Stimulated activated CD4-positive, alpha-beta T cell treated with anti-CD3 and anti-CD28 coated beads, Interleukin-1b, Interleukin-23, amount 100 ng/mL, for 48 hours (primary cell): ENCODE results near the gene KNOP1.
"Not testable (repeated sequence)": the region's sequence is repeated elsewhere in the genome, so short reads cannot be mapped to it uniquely, and the experiment has no call there.

Source experiments
- DNase-seq: peaks from one replicate; pipeline ENCODE4 v3.0.0-alpha.2; 2020

Gene KNOP1

GRCh38 chr16:19741354-19741753, 23.3 kb upstream of the KNOP1 start:
- no peak for DNase-seq

- no peak for DNase-seq
These were observed 19.4 kb upstream of the KNOP1 start for GRCh38 chr16:19737306-19738038.

- DNase-seq, result no peak
These were observed 17.2 kb upstream of the KNOP1 start for GRCh38 chr16:19735074-19735867.

- no peak for DNase-seq
These were observed 15.5 kb upstream of the KNOP1 start for GRCh38 chr16:19733551-19733950.

GRCh38 chr16:19728636-19728965, 10.6 kb upstream of the KNOP1 start:
- no peak for DNase-seq

GRCh38 chr16:19722981-19723380, 5.0 kb upstream of the KNOP1 start:
- DNase-seq, result no peak

- DNase-seq, result no peak
These were observed 4.4 kb upstream of the KNOP1 start for GRCh38 chr16:19722269-19722952.

GRCh38 chr16:19718624-19718965, 568 bp upstream of the KNOP1 start:
- DNase-seq, result no peak

- DNase-seq, result no peak
These were observed 713 bp downstream of the KNOP1 start for GRCh38 chr16:19717314-19717713.

GRCh38 chr16:19716728-19717127, 1.3 kb downstream of the KNOP1 start:
- DNase-seq, result not testable (repeated sequence)

GRCh38 chr16:19716183-19716582, 1.8 kb downstream of the KNOP1 start:
- DNase-seq, result no peak

- DNase-seq, result no peak
These were observed 2.5 kb downstream of the KNOP1 start for GRCh38 chr16:19715566-19715965.

GRCh38 chr16:19713697-19714096, 4.3 kb downstream of the KNOP1 start:
- no peak for DNase-seq

- no peak for DNase-seq
These were observed 5.5 kb downstream of the KNOP1 start for GRCh38 chr16:19712418-19713058.

GRCh38 chr16:19711643-19712042, 6.4 kb downstream of the KNOP1 start:
- DNase-seq, result no peak

- DNase-seq, result no peak
These were observed 7.0 kb downstream of the KNOP1 start for GRCh38 chr16:19710991-19711545.

- DNase-seq, result no peak
These were observed 7.7 kb downstream of the KNOP1 start for GRCh38 chr16:19710191-19710908.

GRCh38 chr16:19709381-19710136, 8.5 kb downstream of the KNOP1 start:
- no peak for DNase-seq

- no peak for DNase-seq
These were observed 9.5 kb downstream of the KNOP1 start for GRCh38 chr16:19708296-19709205.

GRCh38 chr16:19707569-19708295, 10.3 kb downstream of the KNOP1 start:
- no peak for DNase-seq
